GM21529 (cell line): ENCODE data around the gene KLHL30.
A peak's percentile ranks its signal among the peaks of the same experiment; 100 is the strongest.

Experiments
- ATAC-seq: cut with Tn5 transposase; IDR thresholded peaks from one replicate; pipeline ENCODE4 v1.9.1; 2021; ENCODE audit not compliant: unreplicated experiment

The KLHL30 gene

GRCh38 chr2:238117199-238118154, 21.0 kb upstream of the KLHL30 start:
- ATAC-seq, result no peak

GRCh38 chr2:238119756-238120462, 18.6 kb upstream of the KLHL30 start:
- ATAC-seq, result peak; percentile 37

- no peak for ATAC-seq
Observed at GRCh38 chr2:238120463-238121298, 17.8 kb upstream of the KLHL30 start.

GRCh38 chr2:238121511-238122286, 16.8 kb upstream of the KLHL30 start:
- no peak for ATAC-seq

- no peak for ATAC-seq
Observed at GRCh38 chr2:238122287-238123217, 15.9 kb upstream of the KLHL30 start.

GRCh38 chr2:238123218-238123971, 15.1 kb upstream of the KLHL30 start:
- ATAC-seq, result no peak

- ATAC-seq, result no peak
Observed at GRCh38 chr2:238123991-238124470, 14.4 kb upstream of the KLHL30 start.

GRCh38 chr2:238124488-238125126, 13.9 kb upstream of the KLHL30 start:
- no peak for ATAC-seq

- ATAC-seq, result no peak
Observed at GRCh38 chr2:238125127-238125885, 13.2 kb upstream of the KLHL30 start.

- ATAC-seq, result no peak
Observed at GRCh38 chr2:238126338-238126737, 12.1 kb upstream of the KLHL30 start.

- ATAC-seq, result no peak
Observed at GRCh38 chr2:238126775-238127164, 11.7 kb upstream of the KLHL30 start.

GRCh38 chr2:238127165-238128060, 11.1 kb upstream of the KLHL30 start:
- peak; percentile 64 for ATAC-seq

- no peak for ATAC-seq
Observed at GRCh38 chr2:238128061-238128440, 10.4 kb upstream of the KLHL30 start.

- ATAC-seq, result no peak
Observed at GRCh38 chr2:238128534-238129001, 9.9 kb upstream of the KLHL30 start.

GRCh38 chr2:238129166-238130010, 9.1 kb upstream of the KLHL30 start:
- no peak for ATAC-seq
